GM12878 (cell line): ENCODE results near the gene TMEM178A.

ENCODE experiments used
- CHD2 ChIP-seq: IDR thresholded peaks from 2 replicates; pipeline ENCODE4 v1.6.1; 2011; ENCODE audit warnings: low read depth, low read length, improper control_type of control experiment, borderline replicate concordance
- CTCF ChIP-seq, 3 experiments: IDR thresholded peaks in 2 of 3; conservative IDR thresholded peaks in 1 of 3; 2 replicates each; pipeline ENCODE4 v1.5.1; 2011; ENCODE audit warnings: low read depth in 3 of 3, low read length in 3 of 3, mild to moderate bottlenecking in 3 of 3, control low read depth in 2 of 3, moderate library complexity in 2 of 3, inconsistent platforms in 1 of 3, mixed read lengths in 1 of 3; ENCODE audit not compliant: control insufficient read depth in 2 of 3, insufficient read depth in 1 of 3; ENCODE audit errors: extremely low read depth in 1 of 3
- GABPA ChIP-seq: IDR thresholded peaks from 2 replicates; pipeline ENCODE4 v1.6.1; 2014; ENCODE audit warnings: antibody characterized with exemption, low read depth, mild to moderate bottlenecking, inconsistent platforms
- JUND ChIP-seq: IDR thresholded peaks from 2 replicates; pipeline ENCODE4 v1.6.1; 2012; ENCODE audit warnings: low read depth, mild to moderate bottlenecking, low read length, improper control_type of control experiment, moderate library complexity
- POLR2A ChIP-seq: IDR thresholded peaks from 2 replicates; pipeline ENCODE4 v1.6.1; 2011; ENCODE audit warnings: low read depth, mild to moderate bottlenecking, low read length
- RAD21 ChIP-seq: IDR thresholded peaks from 2 replicates; pipeline ENCODE4 v1.6.1; 2011; ENCODE audit warnings: mild to moderate bottlenecking, low read depth, low read length, moderate library complexity; ENCODE audit not compliant: insufficient read depth
- REST ChIP-seq: IDR thresholded peaks from 2 replicates; pipeline ENCODE4 v1.6.1; 2012; ENCODE audit warnings: mild to moderate bottlenecking, low read depth, low read length
- TBL1XR1 ChIP-seq: IDR thresholded peaks from 2 replicates; pipeline ENCODE4 v1.6.1; 2012; ENCODE audit warnings: low read depth, low read length, improper control_type of control experiment

GRCh38 chr2:39625193-39625926 is 40.4 kb upstream of the TMEM178A start:
- TF ChIP-seq TBL1XR1: no peak
- TF ChIP-seq POLR2A: no peak
- TF ChIP-seq CHD2: no peak
- TF ChIP-seq CTCF (IDR thresholded peaks at IDR 0.05 in 2 of 3, conservative IDR thresholded peaks at IDR 0.05 in 1 of 3; ENCODE audit: control insufficient read depth in 2 of 3, extremely low read depth in 1 of 3, insufficient read depth in 1 of 3, low read depth in 3 of 3, low read length in 3 of 3): no peak
- TF ChIP-seq GABPA: no peak
- TF ChIP-seq REST: no peak
- no peak for TF ChIP-seq RAD21
- no peak for TF ChIP-seq JUND
